Naive thymus-derived CD4-positive, alpha-beta T cell (primary cell): ENCODE measurements around the gene PXDN. TPM values are rescaled to one million over a fixed set of nuclear protein-coding genes. Genes with fewer than 3 reads are reported as not detected.
"Not testable (repeated sequence)": the region's sequence is repeated elsewhere in the genome, so short reads cannot be mapped to it uniquely, and the experiment has no call there.

Source experiments
- ATAC-seq: fragments of 150-1000 bp; cut with Tn5 transposase; 2 replicates; pipeline ENCODE4 v1.10.0; 2021; ENCODE audit warnings: mild to moderate bottlenecking, moderate library complexity
- CTCF ChIA-PET: fragments of 350-600 bp; sonication (Branson Sonifier 250); formaldehyde crosslinking; loops from one replicate; lab custom pipeline; 2021; ENCODE audit warnings: antibody characterized with exemption; lab: Charles Lee
- POLR2A ChIA-PET: fragments of 350-600 bp; sonication (Branson Sonifier 250); formaldehyde crosslinking; loops from one replicate; lab custom pipeline; 2021; ENCODE audit warnings: antibody characterized with exemption, inconsistent platforms; lab: Charles Lee
- DNase-seq, 9 donors: peaks; one replicate each; pipeline versions ENCODE4 v3.0.0 to v3.0.0-alpha.2; 2020 to 2022; ENCODE audit warnings: mixed read lengths in 1 of 9
- H3K27ac ChIP-seq: one replicate; pipeline ENCODE4 v1.7.0; 2013; ENCODE audit warnings: mild to moderate bottlenecking, low read depth, low read length, moderate library complexity
- H3K27me3 ChIP-seq, 2 donors: one replicate each; pipeline ENCODE4 v1.7.0; 2013; ENCODE audit warnings: low read length in 2 of 2, mild to moderate bottlenecking in 2 of 2, moderate library complexity in 2 of 2; ENCODE audit not compliant: control insufficient read depth in 2 of 2, insufficient read depth in 2 of 2
- H3K36me3 ChIP-seq, 3 experiments: 1 replicate in 2 of 3; 2 replicates in 1 of 3; pipeline ENCODE4 v1.7.0; 2013; ENCODE audit warnings: low read length in 3 of 3, mild to moderate bottlenecking in 3 of 3, moderate library complexity in 1 of 3; ENCODE audit not compliant: insufficient read depth in 3 of 3, control insufficient read depth in 2 of 3
- H3K4me1 ChIP-seq, 2 donors: one replicate each; pipeline ENCODE4 v1.7.0; 2013; ENCODE audit warnings: low read length in 2 of 2, mild to moderate bottlenecking in 2 of 2, moderate library complexity in 1 of 2; ENCODE audit not compliant: control insufficient read depth in 2 of 2, insufficient read depth in 2 of 2
- H3K4me3 ChIP-seq: 2 replicates; pipeline ENCODE4 v1.7.0; 2013; ENCODE audit warnings: mild to moderate bottlenecking, low read length
- H3K9me3 ChIP-seq, 3 experiments: 1 replicate in 2 of 3; 2 replicates in 1 of 3; pipeline ENCODE4 v1.7.0; 2013; ENCODE audit warnings: low read length in 3 of 3; ENCODE audit not compliant: control insufficient read depth in 2 of 3
- H3K27ac Mint-ChIP-seq, 9 donors: one replicate each; pipeline ENCODE4 v1.8.0; 2020 to 2022; ENCODE audit warnings: mixed read lengths in 9 of 9, mild to moderate bottlenecking in 8 of 9, moderate library complexity in 5 of 9, inconsistent platforms in 2 of 9
- H3K27me3 Mint-ChIP-seq, 5 donors: one replicate each; pipeline ENCODE4 v1.8.0; 2021 to 2022; ENCODE audit warnings: mixed read lengths in 5 of 5, mild to moderate bottlenecking in 1 of 5
- H3K36me3 Mint-ChIP-seq, 5 donors: one replicate each; pipeline ENCODE4 v1.8.0; 2020 to 2022; ENCODE audit warnings: mixed read lengths in 5 of 5, mild to moderate bottlenecking in 3 of 5, inconsistent platforms in 1 of 5
- H3K4me1 Mint-ChIP-seq, 7 donors: one replicate each; pipeline ENCODE4 v1.8.0; 2020 to 2022; ENCODE audit warnings: mixed read lengths in 7 of 7, mild to moderate bottlenecking in 3 of 7, inconsistent platforms in 1 of 7
- H3K4me3 Mint-ChIP-seq, 10 donors: one replicate each; pipeline ENCODE4 v1.8.0; 2020 to 2022; ENCODE audit warnings: mild to moderate bottlenecking in 10 of 10, mixed read lengths in 10 of 10, moderate library complexity in 6 of 10, inconsistent platforms in 2 of 10
- H3K9me3 Mint-ChIP-seq, 11 donors: one replicate each; pipeline ENCODE4 v1.8.0; 2020 to 2022; ENCODE audit warnings: mixed read lengths in 11 of 11, mild to moderate bottlenecking in 4 of 11, inconsistent platforms in 1 of 11, moderate library complexity in 1 of 11
- intact Hi-C, 2 donors: fragments of 100-400 bp; cut with micrococcal nuclease; formaldehyde crosslinking; loops; one replicate each; pipeline ENCODE4 v1.15.1; 2023
- polyA plus RNA-seq, 2 donors: library from polyadenylated mRNA; unstranded; fragments of 300-500 nt; fragmentation: Illumina TruSeq; gene quantifications; one replicate each; pipeline ENCODE4 v1.2.3, GENCODE V29; 2021
- total RNA-seq, 6 experiments: library from RNA in 5 of 6; stranded (reverse) in 5 of 6; gene quantifications; 1 replicate in 5 of 6; 2 replicates in 1 of 6; pipeline ENCODE4 v1.2.3 and lab custom pipeline; 2021 to 2026

PXDN gene
- total and polyA plus RNA-seq, 7 experiments from 2014 or later = 0.47 to 3.1 (median 1.00) TPM; not detected in 3

DNA sequence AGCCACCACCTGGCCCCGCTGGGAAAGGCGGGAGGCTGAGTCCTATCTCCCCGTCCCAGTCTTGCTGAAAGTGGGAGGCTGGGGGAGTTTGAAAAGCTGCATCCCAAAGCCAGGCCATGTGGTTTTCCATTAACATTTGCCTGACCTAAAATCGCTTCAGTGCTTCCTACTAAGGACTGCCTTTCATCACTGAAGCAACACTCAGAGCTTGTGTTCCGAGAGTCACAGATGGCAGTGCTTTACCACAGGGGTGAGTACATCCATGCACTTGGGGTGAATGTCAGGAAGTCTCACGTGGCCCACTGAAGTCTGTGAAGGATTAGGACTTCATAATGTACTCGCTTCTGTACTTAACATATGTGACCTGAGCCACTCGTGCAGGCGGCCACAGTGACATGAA, 43.3 kb downstream of the PXDN start:
- Histone ChIP-seq H3K4me1 (no peaks in the 10 kb centered on the region), H3K4me3 (no peak overlapping the region), H3K36me3 (no peaks in the 10 kb centered on the region), H3K27ac (no peak overlapping the region), H3K27me3 (no peaks in the 10 kb centered on the region), H3K9me3 (peaks cover 0 to 11% (median 0%) of the 10 kb centered on the region in 3 experiments)
- intact Hi-C loops = no loop called here
- DNase-seq = no peak
- H3K27ac Mint-ChIP-seq = peak overlapping the region in 1 of 9 donors; percentile 30
- peaks cover 0 to 18% (median 5%) of the 10 kb centered on the region in 11 donors for H3K9me3 Mint-ChIP-seq
- no peaks in the 10 kb centered on the region for H3K36me3 Mint-ChIP-seq
- peaks cover 0 to 4% (median 0%) of the 10 kb centered on the region in 5 donors for H3K27me3 Mint-ChIP-seq
- CTCF ChIA-PET = no interaction called here
- ATAC-seq = no peak
- POLR2A ChIA-PET = no interaction called here
- no peak overlapping the region for H3K4me3 Mint-ChIP-seq
- no peaks in the 10 kb centered on the region for H3K4me1 Mint-ChIP-seq

DNA sequence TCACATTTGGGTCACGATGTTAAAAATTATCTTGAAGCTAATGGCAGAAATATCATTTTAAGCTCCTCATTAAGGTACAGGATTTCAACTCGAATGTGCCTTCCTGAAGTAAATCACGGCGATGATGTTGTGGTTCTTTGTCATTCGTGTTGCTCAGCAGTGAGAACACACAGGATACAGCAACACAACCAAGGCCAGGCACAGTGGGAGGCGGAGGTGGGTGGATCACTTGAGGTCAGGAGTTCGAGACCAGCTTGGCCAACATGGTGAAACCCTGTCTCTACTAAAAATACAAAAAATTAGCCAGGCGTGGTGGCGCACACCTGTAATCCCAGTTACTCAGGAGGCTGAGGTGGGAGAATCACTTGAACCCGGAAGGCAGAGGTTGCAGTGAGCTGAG, 43.9 kb downstream of the PXDN start:
- H3K4me3 Mint-ChIP-seq, DNase-seq, H3K36me3 ChIP-seq, H3K27me3 Mint-ChIP-seq, H3K27ac ChIP-seq, intact Hi-C loops, H3K4me1 Mint-ChIP-seq, H3K4me1 ChIP-seq, H3K36me3 Mint-ChIP-seq, ATAC-seq, CTCF ChIA-PET, H3K4me3 ChIP-seq, H3K27me3 ChIP-seq, POLR2A ChIA-PET, H3K27ac Mint-ChIP-seq: not testable (repeated sequence)
- peaks cover 0 to 19% (median 5%) of the 10 kb centered on the region in 11 donors for H3K9me3 Mint-ChIP-seq
- H3K9me3 ChIP-seq = peaks cover 0 to 11% (median 0%) of the 10 kb centered on the region in 3 experiments

DNA sequence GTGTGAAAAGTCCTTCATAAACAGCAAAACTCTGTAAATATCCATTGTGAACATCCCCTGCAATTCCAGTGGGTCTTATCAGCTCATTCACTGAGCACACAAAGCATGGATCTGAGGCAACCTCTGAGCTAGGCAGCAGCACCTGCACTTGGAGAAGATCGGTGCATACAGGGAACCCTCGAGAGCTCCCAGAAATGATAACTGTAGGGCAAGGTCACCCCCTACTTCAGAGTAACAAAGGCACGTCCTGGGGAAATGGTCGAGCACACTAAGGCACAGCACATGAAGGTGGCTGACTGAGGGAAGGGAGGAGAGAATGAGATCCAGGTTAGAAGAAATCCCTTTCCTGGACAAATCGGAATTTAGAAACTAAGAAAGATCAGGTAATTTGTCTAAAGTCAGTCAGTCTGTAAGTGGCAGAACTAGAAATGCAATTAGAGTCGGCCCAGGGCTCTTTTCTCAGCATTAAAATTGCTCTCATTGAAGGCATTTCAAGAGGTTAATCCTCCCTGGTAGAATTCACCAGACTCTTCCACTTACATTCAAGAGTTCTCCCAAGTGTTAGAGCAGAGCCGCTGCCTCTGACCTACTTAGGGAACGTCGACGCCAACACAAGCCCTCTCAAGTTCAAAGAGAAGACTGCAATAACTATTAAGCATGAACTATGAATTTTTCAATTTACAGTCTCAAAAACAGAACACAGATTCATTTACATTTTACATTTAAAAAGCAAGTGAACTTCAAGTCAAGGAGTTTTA, 45.9 kb downstream of the PXDN start:
- intact Hi-C loops = no loop called here
- Mint-ChIP-seq H3K4me1 (no peaks in the 10 kb centered on the region), H3K27me3 (no peaks in the 10 kb centered on the region), H3K4me3 (no peak overlapping the region), H3K9me3 (peaks cover 0 to 25% (median 6%) of the 10 kb centered on the region in 11 donors), H3K27ac (no peak overlapping the region), H3K36me3 (no peaks in the 10 kb centered on the region)
- Histone ChIP-seq H3K27me3 (no peaks in the 10 kb centered on the region), H3K27ac (no peak overlapping the region), H3K36me3 (no peaks in the 10 kb centered on the region), H3K4me1 (no peaks in the 10 kb centered on the region), H3K9me3 (peaks cover 0 to 11% (median 0%) of the 10 kb centered on the region in 3 experiments), H3K4me3 (no peak overlapping the region)
- ATAC-seq = no peak
- DNase-seq = no peak
- POLR2A ChIA-PET = no interaction called here
- CTCF ChIA-PET = no interaction called here

DNA sequence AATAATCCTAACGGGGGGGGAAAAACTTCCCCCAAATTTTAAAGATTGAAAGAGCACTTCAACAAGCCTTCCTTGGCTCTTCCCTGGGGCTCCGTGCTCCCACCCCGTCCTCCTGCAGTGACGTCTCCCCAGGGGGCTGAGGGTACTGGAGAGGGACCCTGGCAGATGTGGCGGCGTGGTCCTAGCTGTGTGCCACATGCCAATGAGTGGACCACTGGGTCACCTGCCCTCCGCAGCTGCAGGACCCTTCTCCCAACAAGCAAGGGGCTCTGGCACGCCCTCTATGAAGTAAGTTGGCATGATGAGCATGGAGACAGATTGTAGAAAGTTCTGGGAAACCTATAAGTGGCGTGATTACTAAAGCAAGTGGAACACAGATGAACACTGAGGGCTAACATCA, 46.7 kb downstream of the PXDN start:
- no peaks in the 10 kb centered on the region for H3K36me3 Mint-ChIP-seq
- H3K4me1 Mint-ChIP-seq = no peaks in the 10 kb centered on the region
- Histone ChIP-seq H3K27ac (no peak overlapping the region), H3K36me3 (no peaks in the 10 kb centered on the region), H3K27me3 (no peaks in the 10 kb centered on the region), H3K4me3 (no peak overlapping the region), H3K4me1 (no peaks in the 10 kb centered on the region), H3K9me3 (peaks cover 0 to 11% (median 0%) of the 10 kb centered on the region in 3 experiments)
- H3K9me3 Mint-ChIP-seq = peaks cover 0 to 25% (median 6%) of the 10 kb centered on the region in 11 donors
- ATAC-seq (no peak), DNase-seq (no peak)
- ChIA-PET CTCF (no interaction called here), POLR2A (no interaction called here)
- no peaks in the 10 kb centered on the region for H3K27me3 Mint-ChIP-seq
- intact Hi-C loops = no loop called here
- no peak overlapping the region for H3K27ac Mint-ChIP-seq
- no peak overlapping the region for H3K4me3 Mint-ChIP-seq

DNA sequence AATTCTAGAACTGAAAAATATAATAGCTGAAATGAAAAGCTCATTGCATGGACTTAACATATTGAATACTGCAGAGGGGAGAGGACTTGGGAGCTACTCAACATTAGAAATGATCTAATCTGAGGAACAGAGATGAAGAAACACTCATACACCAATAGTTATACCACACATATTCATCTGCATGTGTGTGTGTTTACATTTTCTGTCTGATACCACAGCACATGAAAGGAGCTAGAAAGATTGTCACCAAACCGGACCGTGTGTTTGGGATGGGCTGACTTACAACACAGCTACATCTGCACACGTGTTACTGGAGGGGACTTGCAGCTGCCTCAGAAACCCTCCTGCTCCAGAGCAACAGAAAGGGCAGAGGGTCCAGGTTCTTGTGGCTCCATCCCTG, 47.8 kb downstream of the PXDN start:
- H3K36me3 ChIP-seq = no peaks in the 10 kb centered on the region
- ChIA-PET POLR2A (no interaction called here), CTCF (no interaction called here)
- H3K27me3 ChIP-seq = no peaks in the 10 kb centered on the region
- no peak overlapping the region for H3K27ac ChIP-seq
- DNase-seq (no peak), ATAC-seq (no peak)
- Mint-ChIP-seq H3K27ac (no peak overlapping the region), H3K27me3 (no peaks in the 10 kb centered on the region), H3K4me1 (no peaks in the 10 kb centered on the region), H3K9me3 (peaks cover 0 to 25% (median 6%) of the 10 kb centered on the region in 11 donors), H3K36me3 (no peaks in the 10 kb centered on the region), H3K4me3 (no peak overlapping the region)
- intact Hi-C loops = no loop called here
- peaks cover 0 to 11% (median 0%) of the 10 kb centered on the region in 3 experiments for H3K9me3 ChIP-seq
- H3K4me3 ChIP-seq = no peak overlapping the region
- H3K4me1 ChIP-seq = no peaks in the 10 kb centered on the region

DNA sequence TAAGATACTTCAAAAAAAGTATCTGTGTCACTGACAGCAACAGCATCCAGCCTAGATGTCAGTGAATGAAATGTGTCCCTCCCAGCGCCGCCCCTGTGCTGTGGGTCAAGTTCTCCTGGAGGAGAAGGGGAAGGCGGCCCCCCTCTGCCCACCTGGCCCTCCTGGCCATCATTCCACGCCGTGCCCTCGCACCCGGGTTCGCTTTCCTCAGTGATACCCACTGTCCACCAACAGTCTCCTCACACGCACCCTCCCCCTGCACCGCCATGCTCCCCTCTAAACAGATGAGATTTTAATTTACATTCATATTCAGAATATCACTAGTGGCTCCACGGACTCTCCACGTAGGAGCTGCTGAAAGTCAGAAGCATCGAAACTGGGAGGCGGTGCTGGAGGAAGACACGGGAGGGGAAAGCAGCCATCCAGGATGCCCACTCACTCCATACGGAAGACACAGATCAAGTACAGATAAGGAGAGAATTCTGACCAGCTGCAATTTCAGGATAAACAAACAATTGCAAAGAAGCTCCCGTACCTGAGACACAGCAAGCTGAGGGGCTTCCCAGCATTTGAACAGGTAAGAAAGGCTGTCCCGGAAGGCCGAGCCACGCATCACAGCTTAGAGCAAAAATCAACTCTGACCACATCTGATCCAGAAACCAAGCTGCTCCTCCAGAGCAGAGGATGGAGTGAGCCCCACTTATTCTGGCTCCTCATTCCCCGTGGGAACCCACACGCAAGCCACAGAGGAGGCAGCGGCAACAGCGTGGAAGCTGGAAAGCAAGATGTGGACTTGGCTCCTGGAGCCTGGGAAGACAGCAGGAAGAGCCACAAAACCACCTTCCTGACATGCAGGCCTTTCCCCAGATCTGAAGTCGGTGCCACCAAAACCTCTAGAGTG, 49.7 kb downstream of the PXDN start:
- ChIA-PET CTCF (no interaction called here), POLR2A (no interaction called here)
- intact Hi-C loops = no loop called here
- H3K27me3 Mint-ChIP-seq = peaks cover 0 to 4% (median 0%) of the 10 kb centered on the region in 5 donors
- H3K36me3 ChIP-seq = no peaks in the 10 kb centered on the region
- DNase-seq (no peak), ATAC-seq (no peak)
- no peaks in the 10 kb centered on the region for H3K36me3 Mint-ChIP-seq
- H3K4me1 Mint-ChIP-seq = no peaks in the 10 kb centered on the region
- H3K27ac Mint-ChIP-seq = no peak overlapping the region
- no peaks in the 10 kb centered on the region for H3K4me1 ChIP-seq
- peaks cover 0 to 11% (median 0%) of the 10 kb centered on the region in 3 experiments for H3K9me3 ChIP-seq
- H3K4me3 ChIP-seq = no peak overlapping the region
- H3K27me3 ChIP-seq = no peaks in the 10 kb centered on the region
- no peak overlapping the region for H3K4me3 Mint-ChIP-seq
- peaks cover 0 to 25% (median 6%) of the 10 kb centered on the region in 11 donors for H3K9me3 Mint-ChIP-seq
- H3K27ac ChIP-seq = no peak overlapping the region
